ENCODE data around the gene DSP. TPM values are rescaled to one million over a fixed set of nuclear protein-coding genes. Genes with fewer than 3 reads are reported as not detected.

DSP gene, protein sequence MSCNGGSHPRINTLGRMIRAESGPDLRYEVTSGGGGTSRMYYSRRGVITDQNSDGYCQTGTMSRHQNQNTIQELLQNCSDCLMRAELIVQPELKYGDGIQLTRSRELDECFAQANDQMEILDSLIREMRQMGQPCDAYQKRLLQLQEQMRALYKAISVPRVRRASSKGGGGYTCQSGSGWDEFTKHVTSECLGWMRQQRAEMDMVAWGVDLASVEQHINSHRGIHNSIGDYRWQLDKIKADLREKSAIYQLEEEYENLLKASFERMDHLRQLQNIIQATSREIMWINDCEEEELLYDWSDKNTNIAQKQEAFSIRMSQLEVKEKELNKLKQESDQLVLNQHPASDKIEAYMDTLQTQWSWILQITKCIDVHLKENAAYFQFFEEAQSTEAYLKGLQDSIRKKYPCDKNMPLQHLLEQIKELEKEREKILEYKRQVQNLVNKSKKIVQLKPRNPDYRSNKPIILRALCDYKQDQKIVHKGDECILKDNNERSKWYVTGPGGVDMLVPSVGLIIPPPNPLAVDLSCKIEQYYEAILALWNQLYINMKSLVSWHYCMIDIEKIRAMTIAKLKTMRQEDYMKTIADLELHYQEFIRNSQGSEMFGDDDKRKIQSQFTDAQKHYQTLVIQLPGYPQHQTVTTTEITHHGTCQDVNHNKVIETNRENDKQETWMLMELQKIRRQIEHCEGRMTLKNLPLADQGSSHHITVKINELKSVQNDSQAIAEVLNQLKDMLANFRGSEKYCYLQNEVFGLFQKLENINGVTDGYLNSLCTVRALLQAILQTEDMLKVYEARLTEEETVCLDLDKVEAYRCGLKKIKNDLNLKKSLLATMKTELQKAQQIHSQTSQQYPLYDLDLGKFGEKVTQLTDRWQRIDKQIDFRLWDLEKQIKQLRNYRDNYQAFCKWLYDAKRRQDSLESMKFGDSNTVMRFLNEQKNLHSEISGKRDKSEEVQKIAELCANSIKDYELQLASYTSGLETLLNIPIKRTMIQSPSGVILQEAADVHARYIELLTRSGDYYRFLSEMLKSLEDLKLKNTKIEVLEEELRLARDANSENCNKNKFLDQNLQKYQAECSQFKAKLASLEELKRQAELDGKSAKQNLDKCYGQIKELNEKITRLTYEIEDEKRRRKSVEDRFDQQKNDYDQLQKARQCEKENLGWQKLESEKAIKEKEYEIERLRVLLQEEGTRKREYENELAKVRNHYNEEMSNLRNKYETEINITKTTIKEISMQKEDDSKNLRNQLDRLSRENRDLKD (N-terminal part only)
- 1,000 to 10,000 TPM in 3 of 4 donors, 100 to 1,000 TPM in 1; 712 to 1,491 (median 1,163) TPM for total RNA-seq

DNA sequence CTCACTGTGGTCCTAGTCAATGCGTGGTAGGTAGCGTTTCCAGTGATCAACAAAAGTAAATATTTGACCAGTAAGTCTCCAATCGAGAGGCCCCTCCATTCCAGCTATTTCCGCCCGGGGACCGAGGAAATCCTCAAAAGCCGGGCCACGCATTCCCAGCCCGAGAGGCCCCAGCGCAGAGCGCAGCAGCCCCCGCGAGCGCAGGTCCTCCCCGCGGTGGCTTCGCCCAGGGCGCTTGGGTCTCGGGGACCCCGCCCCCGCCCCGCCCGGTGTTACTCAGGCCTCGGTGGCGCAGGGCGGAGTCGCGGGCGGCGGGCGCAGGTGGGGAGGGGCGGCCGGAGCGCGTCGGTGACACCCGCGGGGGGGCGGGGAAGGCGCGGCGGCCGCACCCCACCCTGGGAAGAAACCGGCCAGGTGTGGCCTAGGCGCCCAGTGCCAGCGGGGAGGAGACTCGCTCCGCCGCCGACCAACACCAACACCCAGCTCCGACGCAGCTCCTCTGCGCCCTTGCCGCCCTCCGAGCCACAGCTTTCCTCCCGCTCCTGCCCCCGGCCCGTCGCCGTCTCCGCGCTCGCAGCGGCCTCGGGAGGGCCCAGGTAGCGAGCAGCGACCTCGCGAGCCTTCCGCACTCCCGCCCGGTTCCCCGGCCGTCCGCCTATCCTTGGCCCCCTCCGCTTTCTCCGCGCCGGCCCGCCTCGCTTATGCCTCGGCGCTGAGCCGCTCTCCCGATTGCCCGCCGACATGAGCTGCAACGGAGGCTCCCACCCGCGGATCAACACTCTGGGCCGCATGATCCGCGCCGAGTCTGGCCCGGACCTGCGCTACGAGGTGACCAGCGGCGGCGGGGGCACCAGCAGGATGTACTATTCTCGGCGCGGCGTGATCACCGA lies at the start of gene DSP:
TSS of gene DSP (plus strand) at position 497 of the 890 bp plus-strand sequence. CDS start at position 742, 245 bp downstream.
- TF ChIP-seq CTCF (IDR thresholded peaks at IDR 0.05) (no peak), POLR2A (IDR thresholded peaks at IDR 0.05) (peak in 3 of 4 donors; percentile 54 to 89 (median 88))
- H3K27ac ChIP-seq, result peak within 1 kb of the TSS; percentile 92 to 100 (median 97)
- H3K27me3 ChIP-seq, result peaks cover 0 to 77% (median 0%) of the 10 kb centered on the region in 4 donors
- H3K4me3 ChIP-seq, result peak within 1 kb of the TSS; percentile 68 to 82 (median 72)
- 0% methylated on average over 8 to 13 of the region's 105 CpGs for WGBS, 2 donors
- no peak for DNase-seq
- intact Hi-C loops (cut with DNase I), result no loop called here
- H3K9me3 ChIP-seq, result no peaks in the 10 kb centered on the region
- peaks cover 0 to 6% (median 0%) of the 10 kb centered on the region in 3 donors for H3K36me3 ChIP-seq
- peaks cover 8 to 26% (median 8%) of the 10 kb centered on the region in 3 donors for H3K4me1 ChIP-seq

DNA sequence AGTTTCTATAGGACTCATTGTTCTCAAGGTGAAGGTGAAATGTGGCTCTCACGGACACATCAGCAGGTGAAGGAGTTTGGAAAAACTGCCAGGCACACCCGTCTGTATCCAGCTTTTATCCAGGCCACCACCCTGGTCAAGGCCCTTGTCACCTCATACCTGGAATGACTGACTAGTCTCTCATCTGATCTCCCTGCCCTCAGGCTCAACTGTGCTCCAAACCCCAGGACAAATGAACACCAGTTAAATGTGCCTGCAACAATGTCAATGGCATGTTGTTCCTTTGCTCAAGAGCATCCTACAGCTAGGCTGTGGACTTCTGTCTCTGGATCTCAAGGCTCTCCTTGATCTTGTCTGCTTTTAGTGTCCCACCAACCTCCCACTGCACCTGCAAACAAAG lies 47.6 kb upstream of the DSP start:
- WGBS, 2 donors, result 80 to 82% methylated on average over 1 to 2 of the region's 2 CpGs
- Histone ChIP-seq H3K27me3 (no peaks in the 10 kb centered on the region), H3K4me1 (peaks cover 0 to 4% (median 0%) of the 10 kb centered on the region in 3 donors), H3K9me3 (no peaks in the 10 kb centered on the region), H3K36me3 (no peaks in the 10 kb centered on the region), H3K4me3 (no peak overlapping the region), H3K27ac (no peak overlapping the region)
- intact Hi-C loops (cut with DNase I), result no loop called here
- DNase-seq, result no peak
- TF ChIP-seq POLR2A (IDR thresholded peaks at IDR 0.05), result no peak
- no peak for TF ChIP-seq CTCF (IDR thresholded peaks at IDR 0.05)

- Histone ChIP-seq H3K27me3 (no peaks in the 10 kb centered on the region), H3K27ac (no peak overlapping the region), H3K4me3 (no peak overlapping the region), H3K4me1 (no peaks in the 10 kb centered on the region), H3K9me3 (no peaks in the 10 kb centered on the region), H3K36me3 (no peaks in the 10 kb centered on the region)
- TF ChIP-seq CTCF (IDR thresholded peaks at IDR 0.05) (no peak), POLR2A (IDR thresholded peaks at IDR 0.05) (no peak)
- WGBS, 2 donors, result 88 to 92% methylated on average over 7 of the region's 7 CpGs
- no peak for DNase-seq
- intact Hi-C loops (cut with DNase I), result no loop called here
Observed at GRCh38 chr6:7494638-7495037, 46.8 kb upstream of the DSP start.

DNA sequence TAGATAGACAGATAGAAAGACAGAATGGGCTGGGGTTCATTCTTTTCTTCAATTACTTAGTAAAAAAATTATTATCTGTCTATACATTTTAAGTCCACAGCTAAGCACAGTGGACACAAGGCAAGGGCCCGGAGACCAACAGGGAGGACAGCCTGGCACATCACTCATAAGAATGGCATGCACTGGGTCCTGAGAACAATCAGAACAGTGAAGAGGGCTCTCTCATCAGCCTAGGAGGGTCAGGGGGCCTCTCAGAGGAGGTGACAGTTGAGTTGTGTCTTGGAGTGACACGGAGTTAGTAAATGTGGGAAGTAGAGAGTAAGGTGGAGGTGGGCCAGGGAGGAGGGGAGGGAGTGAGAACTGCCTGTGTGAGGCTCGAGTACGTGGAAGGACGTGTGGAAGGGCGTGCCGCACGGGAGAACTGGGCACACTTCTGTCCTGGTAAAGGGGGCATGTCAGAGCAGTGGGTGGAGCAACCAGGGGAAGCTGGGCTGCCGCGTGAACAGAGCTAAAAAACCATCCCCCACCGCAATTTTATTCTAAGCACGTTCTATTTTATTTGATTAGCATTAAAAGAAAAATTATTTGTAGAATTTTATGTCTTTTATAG lies 45.1 kb upstream of the DSP start:
- DNase-seq, result no peak
- Histone ChIP-seq H3K27ac (no peak overlapping the region), H3K36me3 (no peaks in the 10 kb centered on the region), H3K9me3 (no peaks in the 10 kb centered on the region), H3K4me1 (peaks cover 0 to 12% (median 0%) of the 10 kb centered on the region in 3 donors), H3K4me3 (no peak overlapping the region), H3K27me3 (no peaks in the 10 kb centered on the region)
- TF ChIP-seq POLR2A (IDR thresholded peaks at IDR 0.05) (no peak), CTCF (IDR thresholded peaks at IDR 0.05) (no peak)
- 74 to 83% methylated on average over 12 of the region's 12 CpGs for WGBS, 2 donors
- intact Hi-C loops (cut with DNase I), result no loop called here
